IMR-90 (cell line): ENCODE measurements around the gene B9D1. TPM values are rescaled to one million over a fixed set of nuclear protein-coding genes. Genes with fewer than 3 reads are reported as not detected.

ENCODE experiments used
- ATAC-seq: fragments of 200-7000 bp; cut with Tn5 transposase; 2 replicates; pipeline ENCODE4 v1.9.1; 2020; ENCODE audit warnings: low read depth, mild to moderate bottlenecking, moderate library complexity
- BruUV-seq: library from RNA; stranded (reverse); fragments of 400-500 nt; replicated peaks from 2 replicates; lab custom pipeline; 2021; lab: Mats Ljungman, UMichigan
- CTCF ChIA-PET: fragments of 300-600 bp; formaldehyde crosslinking; extraction: SDS; loops from one replicate; lab custom pipeline; 2021; ENCODE audit warnings: antibody characterized with exemption; lab: Yijun Ruan, JAX
- POLR2A ChIA-PET: fragments of 300-600 bp; sonication (Branson Sonifier 250); formaldehyde crosslinking; loops from one replicate; lab custom pipeline; 2022; ENCODE audit warnings: antibody characterized with exemption; ENCODE audit not compliant: unreplicated experiment; lab: Charles Lee
- DNase-seq: peaks from one replicate; pipeline ENCODE4 v3.0.0; 2013
- H2AFZ ChIP-seq: replicated peaks from 2 replicates; pipeline ENCODE3; 2013; ENCODE audit warnings: low read length, mild to moderate bottlenecking; ENCODE audit not compliant: poor library complexity
- H2AK5ac ChIP-seq: 2 replicates; pipeline ENCODE4 v1.6.1; 2013; ENCODE audit warnings: low read depth, low read length, inconsistent platforms
- H2AK9ac ChIP-seq: replicated peaks from 2 replicates; pipeline ENCODE3; 2013; ENCODE audit warnings: mild to moderate bottlenecking, low read depth, low read length, moderate library complexity; ENCODE audit not compliant: poor library complexity
- H2BK120ac ChIP-seq: 2 replicates; pipeline ENCODE4 v1.6.1; 2013; ENCODE audit warnings: low read depth, low read length, inconsistent platforms
- H2BK15ac ChIP-seq: 3 replicates; pipeline ENCODE4 v1.6.1; 2013; ENCODE audit warnings: low read depth, low read length, inconsistent platforms
- H2BK20ac ChIP-seq: 2 replicates; pipeline ENCODE4 v1.6.1; 2013; ENCODE audit warnings: low read depth, mild to moderate bottlenecking, inconsistent platforms, low read length, moderate library complexity
- H2BK5ac ChIP-seq: 2 replicates; pipeline ENCODE4 v1.6.1; 2013; ENCODE audit warnings: mild to moderate bottlenecking, low read depth, low read length, inconsistent platforms; ENCODE audit not compliant: poor library complexity, severe bottlenecking
- H3K14ac ChIP-seq: replicated peaks from 2 replicates; pipeline ENCODE4 v1.6.1; 2013; ENCODE audit warnings: low read depth, low read length, inconsistent platforms
- H3K18ac ChIP-seq: 2 replicates; pipeline ENCODE4 v1.6.1; 2013; ENCODE audit warnings: low read depth, low read length, control low read depth
- H3K23ac ChIP-seq: 2 replicates; pipeline ENCODE4 v1.6.1; 2013; ENCODE audit warnings: low read depth, low read length, inconsistent platforms
- H3K27ac ChIP-seq: 2 replicates; pipeline ENCODE4 v1.5.1; 2013; ENCODE audit warnings: mild to moderate bottlenecking, control low read depth, low read length; ENCODE audit not compliant: insufficient read depth
- H3K27me3 ChIP-seq: 2 replicates; pipeline ENCODE4 v1.6.1; 2013; ENCODE audit warnings: low read length; ENCODE audit not compliant: control insufficient read depth, insufficient read depth
- H3K36me3 ChIP-seq: 2 replicates; pipeline ENCODE4 v1.6.1; 2013; ENCODE audit warnings: low read length, mixed read lengths; ENCODE audit not compliant: control insufficient read depth, insufficient read depth
- H3K4ac ChIP-seq: 2 replicates; pipeline ENCODE4 v1.6.1; 2013; ENCODE audit warnings: low read depth, low read length, inconsistent platforms
- H3K4me1 ChIP-seq: 2 replicates; pipeline ENCODE4 v1.6.1; 2013; ENCODE audit warnings: low read length, mixed read lengths; ENCODE audit not compliant: control insufficient read depth, insufficient read depth
- H3K4me2 ChIP-seq: 2 replicates; pipeline ENCODE4 v1.6.1; 2013; ENCODE audit warnings: low read depth, mild to moderate bottlenecking, control low read depth, low read length, moderate library complexity
- H3K4me3 ChIP-seq: 2 replicates; pipeline ENCODE4 v1.5.1; 2013; ENCODE audit warnings: low read depth, mild to moderate bottlenecking, control low read depth, low read length, moderate library complexity; ENCODE audit not compliant: insufficient read depth
- H3K56ac ChIP-seq: 2 replicates; pipeline ENCODE4 v1.6.1; 2013; ENCODE audit warnings: low read length, inconsistent platforms; ENCODE audit not compliant: insufficient read depth; ENCODE audit errors: extremely low read depth
- H3K79me1 ChIP-seq, 2 experiments: 2 replicates each; pipeline ENCODE4 v1.6.1; 2013; ENCODE audit warnings: low read length in 2 of 2, inconsistent platforms in 1 of 2, low read depth in 1 of 2
- H3K9ac ChIP-seq: 2 replicates; pipeline ENCODE4 v1.6.1; 2013; ENCODE audit warnings: low read depth, low read length, control low read depth
- H3K9me1 ChIP-seq: 2 replicates; pipeline ENCODE4 v1.6.1; 2013; ENCODE audit warnings: low read length, inconsistent platforms; ENCODE audit not compliant: insufficient read depth
- H3K9me3 ChIP-seq: 2 replicates; pipeline ENCODE4 v1.6.1; 2013; ENCODE audit warnings: low read length; ENCODE audit not compliant: control insufficient read depth, insufficient read depth
- H4K20me1 ChIP-seq: 2 replicates; pipeline ENCODE4 v1.6.1; 2013; ENCODE audit warnings: low read length, inconsistent platforms; ENCODE audit not compliant: insufficient read depth
- H4K5ac ChIP-seq: 2 replicates; pipeline ENCODE4 v1.6.1; 2013; ENCODE audit warnings: mild to moderate bottlenecking, low read depth, low read length, control low read depth
- H4K8ac ChIP-seq, 2 experiments: 2 replicates each; pipeline ENCODE4 v1.6.1; 2013; ENCODE audit warnings: low read depth in 2 of 2, low read length in 2 of 2, control low read depth in 1 of 2, inconsistent platforms in 1 of 2
- H4K91ac ChIP-seq: 2 replicates; pipeline ENCODE4 v1.6.1; 2013; ENCODE audit warnings: low read depth, low read length, inconsistent platforms; ENCODE audit not compliant: insufficient read depth
- CEBPB ChIP-seq: IDR thresholded peaks from 2 replicates; pipeline ENCODE4 v1.6.1; 2012; ENCODE audit warnings: low read depth, low read length, improper control_type of control experiment
- CHD1 ChIP-seq: IDR thresholded peaks from 2 replicates; pipeline ENCODE4 v1.6.1; 2012; ENCODE audit warnings: low read depth, low read length, improper control_type of control experiment
- CTCF ChIP-seq: conservative IDR thresholded peaks from 2 replicates; pipeline ENCODE4 v1.5.1; 2012; ENCODE audit warnings: mild to moderate bottlenecking, low read depth, low read length, improper control_type of control experiment
- RCOR1 ChIP-seq: IDR thresholded peaks from 2 replicates; pipeline ENCODE4 v1.6.1; 2012; ENCODE audit warnings: mild to moderate bottlenecking, low read length, improper control_type of control experiment; ENCODE audit not compliant: insufficient replicate concordance
- USF2 ChIP-seq: fragments of 150-350 bp; IDR thresholded peaks from 2 replicates; pipeline ENCODE4 v1.6.1; 2017; ENCODE audit warnings: mild to moderate bottlenecking, antibody characterized with exemption, low read length, low read depth
- WGBS, 2 experiments: methylation state at CpG; one replicate each; pipeline versions ENCODE4 v1.1.5 to v1.1.7; 2013; ENCODE audit warnings: missing lambda C conversion rate in 2 of 2; ENCODE audit not compliant: insufficient read length in 1 of 2; ENCODE audit errors: extremely low coverage in 2 of 2; 5-methylcytosine and 5-hydroxymethylcytosine counted together
- dilution Hi-C: fragments of 300-500 bp; cut with HindIII; formaldehyde crosslinking; loops from one replicate; pipeline ENCODE4 v1.14.3; 2018; ENCODE audit warnings: low sequenced_read_pairs; ENCODE audit not compliant: unreplicated experiment
- in situ Hi-C: fragments of 300-500 bp; cut with MboI; formaldehyde crosslinking; loops from 3 replicates; pipeline ENCODE4 v1.14.3; 2019; ENCODE audit warnings: low sequenced_read_pairs, inconsistent platforms, mixed read lengths
- intact Hi-C: fragments of 100-400 bp; cut with micrococcal nuclease; formaldehyde crosslinking; loops from 2 replicates; pipeline ENCODE4 v1.10.0; 2022
- polyA plus RNA-seq, 3 experiments: library from polyadenylated mRNA; depleted of rRNA; stranded (reverse); fragments of >200 nt; gene quantifications; 2 replicates each; pipeline ENCODE4 v1.2.3, GENCODE V29; 2012; ENCODE audit warnings: low replicate concordance in 1 of 3
- total RNA-seq: library from RNA; depleted of rRNA; stranded (reverse); fragments of >200 nt; gene quantifications from 2 replicates; pipeline ENCODE4 v1.2.3, GENCODE V29; 2012

B9D1 gene
- total and polyA plus RNA-seq, 2 of the 4 experiments (the other 2 are of a cell fraction), result 42.5 to 43.8 TPM

- H4K20me1 ChIP-seq, result no peaks in the 10 kb centered on the region
- no peaks in the 10 kb centered on the region for H3K27me3 ChIP-seq
- H3K9me3 ChIP-seq, result no peaks in the 10 kb centered on the region
- no peak overlapping the region for H3K27ac ChIP-seq
- intact Hi-C loops, result no loop called here
- no peak for DNase-seq
- no CpG with 5 or more reads among the region's 2 CpGs for WGBS, 2 experiments
- H3K79me1 ChIP-seq, result no peaks in the 10 kb centered on the region
- H2BK15ac ChIP-seq, result no peak overlapping the region
- dilution Hi-C loops, result no loop called here
- H2AK5ac ChIP-seq, result no peak overlapping the region
- ChIA-PET POLR2A (no interaction called here), CTCF (no interaction called here)
- no peak overlapping the region for H3K4me3 ChIP-seq
- H4K8ac ChIP-seq, result no peak overlapping the region
- no TSS peak for BruUV-seq
- in situ Hi-C loops, result no loop called here
- no peak overlapping the region for H3K14ac ChIP-seq
- no peak overlapping the region for H3K23ac ChIP-seq
- no peak overlapping the region for H3K56ac ChIP-seq
- H4K91ac ChIP-seq, result no peak overlapping the region
- no peak overlapping the region for H3K4ac ChIP-seq
- H2BK120ac ChIP-seq, result no peak overlapping the region
- no peak overlapping the region for H3K9ac ChIP-seq
- H2BK5ac ChIP-seq, result no peak overlapping the region
- no peak overlapping the region for H2AK9ac ChIP-seq
- H3K4me2 ChIP-seq, result no peak overlapping the region
- H3K4me1 ChIP-seq, result peaks cover 11% of the 10 kb centered on the region; the same call in 1 of the 2 replicates
- TF ChIP-seq RCOR1 (no peak), CEBPB (no peak), CHD1 (no peak), CTCF (no peak), USF2 (no peak)
- no peak overlapping the region for H4K5ac ChIP-seq
- ATAC-seq, result no peak
- no peak overlapping the region for H2BK20ac ChIP-seq
- no peaks in the 10 kb centered on the region for H3K36me3 ChIP-seq
- H3K9me1 ChIP-seq, result peaks cover 11% of the 10 kb centered on the region
- H2AFZ ChIP-seq, result no peak overlapping the region
- H3K18ac ChIP-seq, result no peak overlapping the region
Observed at GRCh38 chr17:19408346-19408710, 45.8 kb upstream of the B9D1 start.
